Measurements from ENCODE around the gene HEXIM1. TPM values are rescaled to one million over a fixed set of nuclear protein-coding genes. Genes with fewer than 3 reads are reported as not detected.

The HEXIM1 gene
- polyA plus RNA-seq, 3 donors = 2.2 to 14.8 (median 2.5) TPM

GRCh38 chr17:45103269-45103795 lies 44.9 kb upstream of the HEXIM1 start:
- Histone ChIP-seq H3K4me3 (replicated peaks in 1 of 3; ENCODE audit: low read depth in 2 of 3, low read length in 3 of 3) (no peak overlapping the region), H3K4me1 (ENCODE audit: control insufficient read depth in 1 of 2, insufficient read depth in 2 of 2, low read length in 2 of 2) (no peaks in the 10 kb centered on the region), H3K4me2 (replicated peaks; ENCODE audit: extremely low read depth, low read length, poor library complexity, severe bottlenecking) (no peak overlapping the region), H3K9ac (ENCODE audit: insufficient read depth, low read length, poor library complexity, severe bottlenecking) (no peak overlapping the region), H4K20me1 (ENCODE audit: insufficient read depth, low read length) (peaks cover 52% of the 10 kb centered on the region), H3K27ac (ENCODE audit: low read depth in 1 of 2, low read length in 2 of 2) (no peak overlapping the region), H3K27me3 (ENCODE audit: control insufficient read depth in 2 of 2, insufficient read depth in 2 of 2, low read length in 2 of 2) (no peaks in the 10 kb centered on the region), H3K9me3 (replicated peaks in 1 of 2; ENCODE audit: control insufficient read depth in 1 of 2, insufficient read depth in 1 of 2, low read length in 2 of 2) (no peaks in the 10 kb centered on the region), H3K36me3 (replicated peaks in 1 of 2; ENCODE audit: control insufficient read depth in 1 of 2, insufficient read depth in 2 of 2, low read length in 2 of 2) (peaks cover 87 to 94% of the 10 kb centered on the region in 2 donors), H3K79me2 (ENCODE audit: insufficient read depth, low read length) (no peaks in the 10 kb centered on the region), H2AFZ (ENCODE audit: insufficient read depth, low read depth, low read length, poor library complexity, severe bottlenecking) (no peak overlapping the region)
- WGBS (ENCODE audit: insufficient coverage) = 97% methylated on average over 4 of the region's 9 CpGs
- TF ChIP-seq, protein P1, sequence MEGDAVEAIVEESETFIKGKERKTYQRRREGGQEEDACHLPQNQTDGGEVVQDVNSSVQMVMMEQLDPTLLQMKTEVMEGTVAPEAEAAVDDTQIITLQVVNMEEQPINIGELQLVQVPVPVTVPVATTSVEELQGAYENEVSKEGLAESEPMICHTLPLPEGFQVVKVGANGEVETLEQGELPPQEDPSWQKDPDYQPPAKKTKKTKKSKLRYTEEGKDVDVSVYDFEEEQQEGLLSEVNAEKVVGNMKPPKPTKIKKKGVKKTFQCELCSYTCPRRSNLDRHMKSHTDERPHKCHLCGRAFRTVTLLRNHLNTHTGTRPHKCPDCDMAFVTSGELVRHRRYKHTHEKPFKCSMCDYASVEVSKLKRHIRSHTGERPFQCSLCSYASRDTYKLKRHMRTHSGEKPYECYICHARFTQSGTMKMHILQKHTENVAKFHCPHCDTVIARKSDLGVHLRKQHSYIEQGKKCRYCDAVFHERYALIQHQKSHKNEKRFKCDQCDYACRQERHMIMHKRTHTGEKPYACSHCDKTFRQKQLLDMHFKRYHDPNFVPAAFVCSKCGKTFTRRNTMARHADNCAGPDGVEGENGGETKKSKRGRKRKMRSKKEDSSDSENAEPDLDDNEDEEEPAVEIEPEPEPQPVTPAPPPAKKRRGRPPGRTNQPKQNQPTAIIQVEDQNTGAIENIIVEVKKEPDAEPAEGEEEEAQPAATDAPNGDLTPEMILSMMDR (IDR thresholded peaks at IDR 0.05) = no peak
- DNase-seq = no peak
- peak overlapping the region in 2 of 7 donors; percentile 22 to 27 for H3K27ac Mint-ChIP-seq
- H3K27me3 Mint-ChIP-seq (ENCODE audit: low read depth in 3 of 3) = peaks cover 0 to 1% (median 0%) of the 10 kb centered on the region in 3 donors
- peaks cover 84 to 97% of the 10 kb centered on the region in 2 donors for H3K36me3 Mint-ChIP-seq
- H3K4me3 Mint-ChIP-seq = no peak overlapping the region
- no peaks in the 10 kb centered on the region for H3K9me3 Mint-ChIP-seq
- H3K4me1 Mint-ChIP-seq = no peaks in the 10 kb centered on the region
- intact Hi-C loops (cut with micrococcal nuclease) = no loop called here

GRCh38 chr17:45104029-45104428 lies 44.2 kb upstream of the HEXIM1 start:
- Histone ChIP-seq H3K36me3 (replicated peaks in 1 of 2; ENCODE audit: control insufficient read depth in 1 of 2, insufficient read depth in 2 of 2, low read length in 2 of 2) (peaks cover 86 to 94% of the 10 kb centered on the region in 2 donors), H4K20me1 (ENCODE audit: insufficient read depth, low read length) (peaks cover 52% of the 10 kb centered on the region), H3K4me1 (ENCODE audit: control insufficient read depth in 1 of 2, insufficient read depth in 2 of 2, low read length in 2 of 2) (no peaks in the 10 kb centered on the region), H3K4me3 (replicated peaks in 1 of 3; ENCODE audit: low read depth in 2 of 3, low read length in 3 of 3) (no peak overlapping the region), H3K4me2 (replicated peaks; ENCODE audit: extremely low read depth, low read length, poor library complexity, severe bottlenecking) (no peak overlapping the region), H3K9me3 (replicated peaks in 1 of 2; ENCODE audit: control insufficient read depth in 1 of 2, insufficient read depth in 1 of 2, low read length in 2 of 2) (no peaks in the 10 kb centered on the region), H3K27ac (ENCODE audit: low read depth in 1 of 2, low read length in 2 of 2) (no peak overlapping the region), H2AFZ (ENCODE audit: insufficient read depth, low read depth, low read length, poor library complexity, severe bottlenecking) (no peak overlapping the region), H3K9ac (ENCODE audit: insufficient read depth, low read length, poor library complexity, severe bottlenecking) (no peak overlapping the region), H3K79me2 (ENCODE audit: insufficient read depth, low read length) (no peaks in the 10 kb centered on the region), H3K27me3 (ENCODE audit: control insufficient read depth in 2 of 2, insufficient read depth in 2 of 2, low read length in 2 of 2) (no peaks in the 10 kb centered on the region)
- TF ChIP-seq, protein P1 (IDR thresholded peaks at IDR 0.05) = no peak
- DNase-seq = no peak
- H3K27me3 Mint-ChIP-seq (ENCODE audit: low read depth in 3 of 3) = peaks cover 0 to 1% (median 0%) of the 10 kb centered on the region in 3 donors
- peak overlapping the region in 1 of 7 donors; percentile 21 for H3K27ac Mint-ChIP-seq
- H3K36me3 Mint-ChIP-seq = peaks cover 81 to 97% of the 10 kb centered on the region in 2 donors
- intact Hi-C loops (cut with micrococcal nuclease) = no loop called here
- H3K4me1 Mint-ChIP-seq = no peaks in the 10 kb centered on the region
- no peak overlapping the region for H3K4me3 Mint-ChIP-seq
- 95% methylated on average over 8 of the region's 8 CpGs for WGBS (ENCODE audit: insufficient coverage)
- no peaks in the 10 kb centered on the region for H3K9me3 Mint-ChIP-seq
